NCI-H187 (cell line): ENCODE data around the gene CD2BP2.
"Not testable (repeated sequence)": the region's sequence is repeated elsewhere in the genome, so short reads cannot be mapped to it uniquely, and the experiment has no call there.

Experiments used
- DNase-seq, 2 experiments: peaks; one replicate each; lab custom pipeline; 2025; lab: John Stamatoyannopoulos, UW

CD2BP2 gene

GRCh38 chr16:30358990-30359870 is 4.1 kb upstream of the CD2BP2 start:
- DNase-seq = no peak

DNA sequence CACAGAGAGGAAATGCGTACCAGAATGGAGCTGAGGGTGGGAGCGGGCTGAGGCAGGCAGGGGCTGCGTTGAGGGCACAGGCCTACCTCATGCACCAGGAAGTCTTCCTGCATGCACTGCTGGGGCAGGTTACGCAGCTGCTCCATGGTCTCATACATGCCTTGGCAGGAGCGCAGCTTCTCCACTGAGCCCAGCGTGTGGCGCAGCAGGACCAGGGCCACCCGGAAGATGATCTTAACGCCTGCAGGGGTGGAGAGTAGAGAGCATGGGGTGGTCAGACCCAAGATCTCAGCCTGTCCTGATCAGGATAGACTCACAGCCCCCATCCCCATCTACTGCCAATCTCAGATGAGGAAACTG is 3.4 kb upstream of the CD2BP2 start:
- DNase-seq = no peak

GRCh38 chr16:30357715-30358576 is 2.8 kb upstream of the CD2BP2 start:
- no peak for DNase-seq

DNA sequence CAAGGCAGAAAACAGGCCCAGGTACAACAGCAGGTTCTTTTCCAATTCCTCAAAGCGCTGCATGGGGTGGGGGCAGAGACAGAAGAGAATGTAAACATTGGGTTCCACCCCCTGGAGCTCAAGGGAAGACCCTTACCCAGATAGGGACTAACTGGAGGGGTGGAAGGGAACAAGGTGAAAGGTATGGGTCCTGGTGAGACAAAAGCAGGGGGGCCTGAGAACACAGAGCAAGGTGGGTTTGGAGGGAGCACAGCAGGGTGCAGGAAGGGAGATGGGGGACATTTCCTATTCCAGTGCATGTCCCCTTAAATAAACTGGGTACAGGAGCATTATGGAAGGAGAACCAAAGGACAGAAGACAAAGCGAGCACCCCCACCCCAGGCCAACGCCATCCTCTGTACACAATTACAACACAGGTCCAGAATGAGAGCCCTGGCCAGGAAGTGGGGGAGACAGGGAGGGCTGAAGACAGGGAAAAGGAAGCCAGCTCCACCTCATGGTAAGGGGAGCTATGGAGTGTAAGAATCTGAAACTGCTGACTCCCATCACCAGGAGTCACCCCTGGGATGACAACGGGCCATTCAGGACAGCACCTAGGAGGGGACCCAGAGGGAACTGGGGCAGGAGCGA is 2.1 kb upstream of the CD2BP2 start:
- DNase-seq = no peak

- no peak for DNase-seq
These were observed 1.4 kb upstream of the CD2BP2 start for GRCh38 chr16:30356401-30357084.

DNA sequence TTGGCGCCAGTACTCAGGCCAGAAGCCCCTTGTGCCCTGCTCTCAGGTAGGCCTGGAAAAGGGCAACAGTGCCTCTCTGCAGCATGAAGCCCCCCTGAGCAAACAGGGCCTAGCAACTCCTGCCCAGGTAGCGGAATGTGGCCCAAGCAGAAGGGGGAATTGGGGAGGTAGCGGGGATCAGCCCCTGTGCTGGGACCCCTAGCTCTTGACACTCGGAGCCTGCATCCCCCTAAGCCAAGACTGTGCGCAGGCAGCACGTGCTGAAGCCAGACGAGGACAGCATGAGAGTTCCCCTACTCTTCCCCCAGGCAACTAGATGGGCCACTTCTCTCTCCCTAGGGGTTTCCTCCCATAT is 823 bp upstream of the CD2BP2 start:
- DNase-seq = no peak

DNA sequence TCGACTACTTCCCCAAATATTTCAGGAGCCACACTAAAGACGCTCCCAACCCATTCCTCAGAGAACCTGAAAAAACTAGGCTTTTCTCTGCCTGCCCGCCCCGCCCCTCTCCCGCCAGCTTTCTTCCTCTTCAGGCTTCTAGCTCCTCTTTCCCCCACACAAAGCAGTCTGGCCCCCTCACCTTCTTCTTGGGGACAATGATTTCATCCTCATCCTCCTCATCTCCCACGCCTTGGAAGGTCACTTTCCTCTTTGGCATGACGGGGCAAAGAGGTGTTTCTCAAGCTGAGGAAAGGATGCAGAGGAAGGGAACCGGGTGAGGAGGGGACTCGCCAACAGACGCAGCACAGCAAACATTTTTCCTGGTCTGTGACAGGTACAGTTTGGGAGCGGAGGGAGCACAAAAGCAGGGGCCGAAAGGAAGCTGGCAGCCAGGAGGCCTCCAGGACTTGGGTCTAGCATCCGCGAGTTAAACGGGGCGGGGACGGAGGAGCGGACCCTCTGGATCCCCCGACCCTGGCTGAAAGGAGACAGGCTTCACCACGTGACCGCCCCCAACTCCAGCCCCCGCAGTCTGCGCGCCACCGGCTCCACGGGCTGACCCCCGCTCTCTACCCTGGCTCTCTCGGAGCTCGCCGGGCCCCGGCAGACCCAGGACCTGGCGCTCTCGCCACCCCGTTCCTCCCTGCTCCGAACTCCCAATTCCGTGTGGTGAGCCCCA is 525 bp downstream of the CD2BP2 start:
- no peak for DNase-seq

DNA sequence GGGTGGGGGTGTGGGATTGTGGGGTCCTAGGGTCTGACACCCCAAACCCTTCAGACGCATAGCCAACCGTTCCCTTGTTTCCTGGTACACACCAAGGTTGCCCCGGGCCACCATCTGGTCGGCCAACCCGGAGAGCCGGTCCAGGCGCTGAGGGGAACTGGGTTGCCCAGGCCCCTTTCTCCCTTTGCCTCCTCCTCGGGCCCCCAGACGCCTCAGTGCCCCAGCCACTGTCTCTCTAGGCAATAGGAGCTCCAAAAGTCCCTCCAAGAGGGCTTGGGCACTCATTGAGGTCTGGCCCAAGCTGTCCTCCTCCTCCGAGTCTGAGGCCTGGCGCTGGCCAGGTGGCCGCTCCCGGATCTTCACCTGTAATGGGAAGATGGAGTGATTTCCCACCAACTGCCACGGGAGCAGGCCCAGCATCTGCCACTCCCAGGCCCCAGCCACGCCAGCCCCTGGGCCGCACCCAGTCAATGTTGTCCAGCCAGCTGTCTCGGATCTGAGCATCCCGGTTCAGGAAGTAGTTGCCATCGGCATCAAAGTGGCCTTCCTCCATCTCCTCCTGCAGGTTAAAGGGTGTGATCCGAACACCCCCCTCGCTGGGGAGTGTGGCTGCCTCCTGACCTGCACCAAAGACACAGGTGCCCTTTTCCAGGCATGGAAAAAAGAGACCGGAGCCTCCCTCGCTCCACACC is 1.5 kb downstream of the CD2BP2 start:
- DNase-seq = no peak

DNA sequence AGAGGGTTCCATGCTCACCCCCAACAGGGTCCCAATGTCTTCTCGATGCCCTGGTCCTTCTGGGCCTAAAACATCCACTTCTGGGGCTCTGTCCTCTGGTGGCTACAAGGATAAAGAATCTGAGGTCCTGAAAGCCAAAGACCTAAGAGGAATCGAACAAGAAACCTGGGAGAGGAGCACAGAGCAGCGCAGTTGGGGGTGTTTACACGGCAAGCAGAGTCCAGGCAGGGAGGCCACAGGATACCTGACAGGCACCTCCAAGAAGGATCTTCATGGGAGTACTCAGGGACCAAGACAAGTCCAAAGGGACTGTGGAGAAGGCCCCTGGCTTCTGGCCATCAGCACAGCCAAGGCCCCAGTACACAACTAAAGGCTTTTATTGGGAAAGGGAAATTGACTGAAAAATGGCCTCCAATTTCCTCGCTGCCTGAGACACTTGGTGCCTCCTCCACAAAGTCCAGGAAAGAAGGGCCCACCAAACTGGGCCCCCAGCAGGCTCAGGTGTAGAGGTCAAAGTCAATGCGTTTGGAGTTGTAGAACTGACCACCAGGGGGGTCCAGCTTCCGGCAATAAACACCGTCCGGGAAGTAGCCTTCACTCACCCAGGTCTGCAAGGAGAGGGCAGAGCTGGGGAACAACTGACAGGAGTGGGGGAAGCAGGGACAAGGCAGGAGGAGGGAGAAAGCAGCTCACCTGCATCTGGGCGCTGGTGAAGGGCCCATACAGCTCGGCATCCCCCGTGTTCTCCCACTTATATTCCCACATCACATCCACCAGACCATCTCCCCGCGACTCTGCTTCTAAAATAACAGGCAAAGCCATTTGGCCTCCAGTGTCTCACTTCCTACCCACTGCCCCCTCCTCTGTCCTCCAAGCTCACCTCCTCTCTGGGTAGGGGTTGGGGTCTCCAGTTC is 2.4 kb downstream of the CD2BP2 start:
- DNase-seq = no peak

DNA sequence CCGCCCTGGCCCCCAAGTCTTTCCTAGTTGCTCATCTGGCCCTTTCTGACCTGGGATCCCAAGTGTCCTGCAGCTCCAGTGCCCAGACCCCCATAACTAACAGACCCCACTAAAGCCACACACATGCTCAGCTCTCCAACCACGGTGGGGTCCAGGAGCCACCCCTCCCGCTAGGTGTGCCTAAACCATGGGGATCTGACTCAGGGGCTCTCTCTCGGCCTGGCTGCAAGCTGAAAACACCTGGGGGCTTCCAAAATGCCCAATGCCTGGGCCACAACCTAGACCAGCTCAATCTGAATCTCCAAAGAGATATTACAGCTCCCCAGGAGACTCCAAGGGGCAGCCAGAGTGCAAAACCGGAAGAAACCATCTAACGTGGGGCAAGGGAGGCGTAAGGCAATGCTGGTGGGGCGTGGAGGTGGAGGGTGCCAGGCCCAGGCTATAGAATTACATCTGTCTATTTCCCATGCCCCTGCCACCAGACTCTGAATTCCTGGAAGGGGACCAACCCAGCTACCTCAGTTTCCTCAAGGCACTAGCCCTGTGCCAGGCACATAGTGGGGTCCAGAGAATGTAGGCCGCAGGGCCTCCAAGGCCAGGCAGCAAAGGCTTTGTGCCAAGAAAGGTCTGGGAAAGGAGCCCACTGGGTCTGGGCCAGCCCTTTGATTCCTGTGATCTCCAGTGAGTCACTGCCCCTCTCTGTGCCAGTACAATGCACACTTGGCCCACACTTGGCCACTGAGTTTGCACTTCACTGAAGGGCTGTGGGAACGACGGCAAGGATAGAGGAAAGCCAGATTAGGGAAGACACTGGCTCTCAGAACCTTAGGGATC is 3.3 kb downstream of the CD2BP2 start:
- no peak for DNase-seq

DNA sequence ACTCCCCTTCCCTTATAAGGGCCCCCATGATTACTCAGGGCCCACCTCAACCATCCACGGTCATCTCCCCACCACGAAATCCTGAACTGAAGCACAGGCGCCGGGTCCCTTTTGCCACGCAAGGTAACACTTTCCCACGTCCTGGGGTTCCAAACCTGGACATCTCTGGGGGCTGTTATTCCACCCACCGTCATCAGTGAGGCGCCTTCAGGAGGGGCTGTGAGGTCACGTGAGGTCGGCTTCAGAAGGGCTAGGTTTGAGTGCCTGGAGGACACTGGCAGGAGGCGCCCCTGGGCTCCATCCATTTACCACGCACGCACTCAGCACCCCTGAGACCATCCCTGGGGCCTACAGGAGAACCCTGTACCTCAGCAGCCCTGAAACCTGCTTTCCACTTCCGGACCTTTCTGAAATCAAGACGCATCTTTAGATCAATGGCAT is 4.1 kb downstream of the CD2BP2 start:
- no peak for DNase-seq

DNA sequence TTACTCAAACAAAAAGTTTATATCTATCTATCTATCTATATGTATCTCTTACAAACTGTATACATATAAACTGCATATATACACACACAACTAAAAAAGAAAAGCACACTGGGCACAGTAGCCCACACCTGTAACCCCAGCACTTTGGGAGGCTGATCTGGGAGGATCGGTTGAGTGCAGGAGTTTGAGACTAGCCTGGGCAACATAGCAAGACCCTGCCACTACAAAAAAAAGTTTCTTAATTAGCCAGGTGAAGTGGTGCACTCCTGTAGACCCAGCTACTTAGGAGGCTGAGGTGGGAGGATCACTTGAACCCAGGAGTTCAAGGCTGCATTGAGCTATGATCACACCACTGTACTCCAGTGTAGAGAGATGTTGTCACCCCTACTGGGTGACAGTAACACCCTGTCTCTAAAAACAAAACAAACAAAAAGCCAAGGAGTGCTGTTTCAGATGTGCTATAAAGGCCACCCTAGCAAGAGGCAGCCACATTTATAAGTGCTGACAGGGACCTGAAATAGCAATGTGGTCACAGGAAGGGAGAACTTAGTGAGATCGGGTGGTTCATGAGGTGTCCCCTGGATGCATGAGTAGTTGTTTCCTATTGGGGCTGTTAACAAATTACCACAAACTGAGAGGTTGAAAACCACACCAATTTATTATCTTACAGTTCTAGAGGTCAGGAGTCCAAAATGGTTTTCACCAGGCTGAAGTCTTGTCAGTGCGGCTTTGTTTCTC is 4.8 kb downstream of the CD2BP2 start:
- DNase-seq = no peak

DNA sequence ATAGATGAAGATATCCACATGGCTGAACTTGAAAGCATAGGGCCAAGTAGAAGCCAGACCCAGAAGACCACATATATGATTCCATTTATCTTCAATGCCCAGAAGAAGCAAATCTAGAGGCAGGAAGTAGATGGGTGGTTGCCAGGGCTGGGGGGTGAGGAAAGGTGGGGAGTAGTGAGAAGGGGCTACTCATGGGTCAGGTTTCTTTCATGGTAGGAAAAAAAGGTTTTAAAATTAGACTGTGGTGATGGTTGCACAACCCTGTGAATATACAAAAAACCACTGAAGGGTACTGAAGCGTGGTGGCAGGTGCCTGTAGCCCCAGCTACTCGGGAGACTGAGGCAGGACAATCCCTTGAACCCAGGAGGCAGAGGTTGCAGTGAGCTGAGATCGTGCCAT is 5.4 kb downstream of the CD2BP2 start:
- DNase-seq = no peak

GRCh38 chr16:30348929-30349328 is 6.2 kb downstream of the CD2BP2 start:
- no peak for DNase-seq

DNA sequence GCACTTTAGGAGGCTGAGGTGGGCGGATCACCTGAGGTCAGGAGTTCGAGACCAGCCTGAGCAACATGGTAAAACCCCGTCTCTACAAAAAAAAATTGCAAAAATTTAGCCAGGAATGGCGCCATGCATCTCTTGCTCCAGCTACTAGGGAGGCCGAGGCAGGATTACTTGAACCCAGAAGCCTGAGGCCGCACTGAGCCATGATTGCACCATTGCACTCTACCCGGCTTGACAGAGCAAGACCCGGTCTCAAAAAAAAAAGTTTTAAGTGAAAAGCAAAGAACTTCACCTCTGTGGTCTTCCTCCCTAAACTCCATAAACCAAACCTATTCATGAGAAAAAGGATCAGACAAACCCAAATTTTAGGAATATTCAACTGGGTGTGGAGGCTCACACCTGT is 7.0 kb downstream of the CD2BP2 start:
- DNase-seq = no peak

DNA sequence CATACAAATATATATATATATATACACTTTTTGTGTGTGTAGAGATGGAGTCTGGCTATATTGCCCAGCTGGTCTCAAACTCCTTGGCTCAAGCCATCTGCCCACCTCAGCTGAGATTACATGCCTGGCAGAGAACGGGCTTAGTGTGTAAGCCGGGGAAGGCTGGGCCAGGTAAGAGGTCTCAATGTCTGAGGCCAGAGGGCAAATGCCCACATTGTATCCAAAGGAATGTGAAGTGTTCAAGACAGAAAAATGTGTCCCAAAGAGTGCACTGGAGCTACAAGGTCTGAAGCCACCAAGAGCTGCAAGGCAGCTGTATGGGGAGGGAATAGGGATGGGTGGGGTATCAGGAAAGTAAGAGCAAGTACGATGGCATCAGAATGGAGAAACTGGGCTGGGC is 8.8 kb downstream of the CD2BP2 start:
- DNase-seq = no peak

DNA sequence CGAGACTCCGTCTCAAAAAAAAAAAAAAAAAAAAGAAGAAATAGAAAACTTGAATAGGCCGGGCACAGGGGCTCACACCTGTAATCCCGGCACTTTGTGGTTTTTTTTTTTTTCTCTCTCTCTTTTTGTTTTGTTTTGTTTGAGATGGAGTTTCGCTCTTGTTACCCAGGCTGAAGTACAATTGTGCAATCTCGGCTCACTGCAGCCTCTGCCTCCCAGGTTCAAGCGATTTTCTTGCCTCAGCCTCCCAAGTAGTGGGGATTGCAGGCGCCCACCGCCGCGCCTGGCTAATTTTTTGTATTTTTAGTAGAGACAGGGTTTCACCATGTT is 11.7 kb downstream of the CD2BP2 start:
- not testable (repeated sequence) for DNase-seq

DNA sequence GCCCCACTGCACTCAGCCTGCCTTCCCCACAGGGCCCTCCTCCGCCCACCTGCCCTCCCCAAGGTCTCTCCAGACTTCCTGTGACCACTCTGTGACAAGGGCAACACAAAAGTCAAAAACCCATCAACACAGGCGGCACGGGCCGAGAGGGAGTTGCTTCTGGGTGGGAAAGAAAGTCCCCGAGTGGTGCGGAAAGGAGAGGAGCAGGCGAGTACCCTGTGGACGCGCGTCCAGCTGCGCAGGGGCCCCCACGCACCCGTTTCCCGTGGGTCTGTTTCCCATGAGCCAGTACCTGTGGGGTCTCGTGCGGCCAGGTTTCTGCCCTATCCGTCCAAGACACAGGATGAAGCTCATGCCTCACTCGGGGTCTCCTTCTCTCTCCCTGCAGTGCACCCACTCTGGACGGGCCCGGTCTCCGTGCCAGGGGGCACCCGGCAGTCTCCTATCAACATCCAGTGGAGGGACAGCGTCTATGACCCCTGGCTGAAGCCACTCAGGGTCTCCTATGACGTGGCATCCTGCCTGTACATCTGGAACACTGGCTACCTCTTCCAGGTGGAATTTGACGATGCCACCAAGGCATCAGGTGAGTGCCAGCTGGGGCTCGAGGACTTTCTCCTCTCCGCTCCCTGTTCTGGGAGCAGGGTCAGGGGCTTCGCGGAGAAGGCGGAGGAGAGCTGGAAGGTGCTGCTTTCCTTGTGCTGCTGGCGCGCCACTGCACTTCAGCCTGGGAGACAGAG is 12.2 kb downstream of the CD2BP2 start:
- no peak for DNase-seq
